NB4 (cell line): Measurements from ENCODE around the gene FKBP6.

Experiments
- POLR2A ChIP-seq: IDR thresholded peaks from 2 replicates; pipeline ENCODE4 v1.6.1; 2011; ENCODE audit warnings: mild to moderate bottlenecking; ENCODE audit not compliant: insufficient read length; ENCODE audit errors: extremely low read depth
- TF ChIP-seq, protein P1 (sequence below): IDR thresholded peaks from one replicate; pipeline ENCODE4 v1.5.1; 2012; ENCODE audit warnings: low read depth, low read length

DNA sequence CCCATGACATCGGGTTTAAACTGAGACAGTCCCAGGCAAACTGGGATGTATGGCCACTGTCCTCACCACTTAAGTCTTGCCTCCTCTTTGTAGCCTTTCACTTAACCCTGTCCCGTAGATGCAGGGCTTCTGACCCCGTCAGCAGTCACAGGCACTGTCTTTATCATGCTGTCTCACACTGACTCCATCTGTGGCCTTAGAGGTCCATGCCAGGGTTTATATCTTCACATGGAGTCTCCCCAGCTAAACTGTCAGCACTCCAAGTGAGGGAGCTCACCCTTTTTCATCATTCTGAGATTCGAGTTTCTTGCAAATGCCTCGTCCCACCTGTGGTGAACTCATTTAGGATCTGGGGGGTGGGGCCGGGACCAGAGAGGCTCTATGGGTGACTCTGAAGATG, 2.8 kb downstream of the FKBP6 start:
- TF ChIP-seq, protein P1, sequence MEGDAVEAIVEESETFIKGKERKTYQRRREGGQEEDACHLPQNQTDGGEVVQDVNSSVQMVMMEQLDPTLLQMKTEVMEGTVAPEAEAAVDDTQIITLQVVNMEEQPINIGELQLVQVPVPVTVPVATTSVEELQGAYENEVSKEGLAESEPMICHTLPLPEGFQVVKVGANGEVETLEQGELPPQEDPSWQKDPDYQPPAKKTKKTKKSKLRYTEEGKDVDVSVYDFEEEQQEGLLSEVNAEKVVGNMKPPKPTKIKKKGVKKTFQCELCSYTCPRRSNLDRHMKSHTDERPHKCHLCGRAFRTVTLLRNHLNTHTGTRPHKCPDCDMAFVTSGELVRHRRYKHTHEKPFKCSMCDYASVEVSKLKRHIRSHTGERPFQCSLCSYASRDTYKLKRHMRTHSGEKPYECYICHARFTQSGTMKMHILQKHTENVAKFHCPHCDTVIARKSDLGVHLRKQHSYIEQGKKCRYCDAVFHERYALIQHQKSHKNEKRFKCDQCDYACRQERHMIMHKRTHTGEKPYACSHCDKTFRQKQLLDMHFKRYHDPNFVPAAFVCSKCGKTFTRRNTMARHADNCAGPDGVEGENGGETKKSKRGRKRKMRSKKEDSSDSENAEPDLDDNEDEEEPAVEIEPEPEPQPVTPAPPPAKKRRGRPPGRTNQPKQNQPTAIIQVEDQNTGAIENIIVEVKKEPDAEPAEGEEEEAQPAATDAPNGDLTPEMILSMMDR = no peak
- TF ChIP-seq POLR2A = no peak
